ENCODE measurements around the gene CIT. TPM values are rescaled to one million over a fixed set of nuclear protein-coding genes. Genes with fewer than 3 reads are reported as not detected.
"Not testable (repeated sequence)": the region's sequence is repeated elsewhere in the genome, so short reads cannot be mapped to it uniquely, and the experiment has no call there.

The CIT gene
- total and polyA plus RNA-seq, 7 experiments from 2014 or later = 0.43 to 69.9 (median 1.7) TPM

GRCh38 chr12:119885549-119885948 lies 8.4 kb upstream of the CIT start:
- H3K9me3 ChIP-seq (ENCODE audit: control insufficient read depth in 2 of 3, low read length in 3 of 3) = no peaks in the 10 kb centered on the region
- H3K4me3 ChIP-seq (ENCODE audit: low read length) = no peak overlapping the region
- Mint-ChIP-seq H3K4me3 (no peak overlapping the region), H3K4me1 (peaks cover 0 to 2% (median 0%) of the 10 kb centered on the region in 7 donors), H3K9me3 (no peaks in the 10 kb centered on the region), H3K36me3 (peaks cover 0 to 3% (median 0%) of the 10 kb centered on the region in 5 donors), H3K27me3 (peaks cover 9 to 50% (median 27%) of the 10 kb centered on the region in 5 donors), H3K27ac (peak overlapping the region in 1 of 9 donors; percentile 13)
- DNase-seq (no peak), ATAC-seq (no peak)
- intact Hi-C loops (cut with micrococcal nuclease) = no loop called here
- CTCF ChIA-PET = interaction anchor here (0.7 kb wide), 1 partner anchor 8 kb away, joined by 3 read pairs; no protein-coding TSS in a partner anchor
- no peak overlapping the region for H3K27ac ChIP-seq (ENCODE audit: low read depth, low read length)
- no peaks in the 10 kb centered on the region for H3K27me3 ChIP-seq (ENCODE audit: control insufficient read depth in 2 of 2, insufficient read depth in 2 of 2, low read length in 2 of 2)
- no peaks in the 10 kb centered on the region for H3K4me1 ChIP-seq (ENCODE audit: control insufficient read depth in 2 of 2, insufficient read depth in 2 of 2, low read length in 2 of 2)
- no peaks in the 10 kb centered on the region for H3K36me3 ChIP-seq (ENCODE audit: control insufficient read depth in 2 of 3, insufficient read depth in 3 of 3, low read length in 3 of 3)
- POLR2A ChIA-PET = no interaction called here

GRCh38 chr12:119883791-119884190 lies 6.7 kb upstream of the CIT start:
- H3K27me3 ChIP-seq (ENCODE audit: control insufficient read depth in 2 of 2, insufficient read depth in 2 of 2, low read length in 2 of 2); H3K9me3 ChIP-seq (ENCODE audit: control insufficient read depth in 2 of 3, low read length in 3 of 3); H3K4me1 Mint-ChIP-seq; H3K4me3 ChIP-seq (ENCODE audit: low read length); CTCF ChIA-PET; H3K27ac ChIP-seq (ENCODE audit: low read depth, low read length); intact Hi-C loops (cut with micrococcal nuclease); DNase-seq; H3K4me3 Mint-ChIP-seq; H3K4me1 ChIP-seq (ENCODE audit: control insufficient read depth in 2 of 2, insufficient read depth in 2 of 2, low read length in 2 of 2); H3K36me3 ChIP-seq (ENCODE audit: control insufficient read depth in 2 of 3, insufficient read depth in 3 of 3, low read length in 3 of 3); H3K9me3 Mint-ChIP-seq; POLR2A ChIA-PET; H3K36me3 Mint-ChIP-seq; ATAC-seq: not testable (repeated sequence)
- Mint-ChIP-seq H3K27ac (peak overlapping the region in 1 of 9 donors; percentile 11), H3K27me3 (peaks cover 9 to 52% (median 27%) of the 10 kb centered on the region in 5 donors)

DNA sequence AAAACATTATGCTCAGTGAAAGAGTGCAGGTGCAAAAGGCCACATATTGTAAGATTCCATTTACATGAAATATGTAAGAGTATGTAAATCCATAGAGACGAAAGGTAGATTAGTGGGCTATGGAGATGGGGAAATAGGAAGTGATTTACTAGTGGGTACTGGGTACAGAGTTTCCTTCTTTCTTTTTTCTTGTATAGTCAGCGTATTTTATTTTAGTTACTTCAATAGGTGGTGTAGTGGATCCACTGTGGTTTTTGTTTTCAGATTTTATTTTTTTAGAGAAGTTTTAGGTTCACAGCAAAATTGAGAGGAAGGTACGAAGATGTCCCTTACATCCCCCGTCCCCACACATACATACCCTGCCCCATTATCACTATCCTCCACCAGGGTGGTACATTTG lies 6.1 kb upstream of the CIT start:
- DNase-seq (no peak), ATAC-seq (no peak)
- ChIA-PET POLR2A (no interaction called here), CTCF (no interaction called here)
- H3K4me3 ChIP-seq (ENCODE audit: low read length) = no peak overlapping the region
- no peak overlapping the region for H3K27ac ChIP-seq (ENCODE audit: low read depth, low read length)
- no peaks in the 10 kb centered on the region for H3K4me1 ChIP-seq (ENCODE audit: control insufficient read depth in 2 of 2, insufficient read depth in 2 of 2, low read length in 2 of 2)
- Mint-ChIP-seq H3K9me3 (no peaks in the 10 kb centered on the region), H3K36me3 (peaks cover 0 to 3% (median 0%) of the 10 kb centered on the region in 5 donors), H3K27ac (no peak overlapping the region), H3K4me3 (no peak overlapping the region), H3K4me1 (peaks cover 0 to 2% (median 0%) of the 10 kb centered on the region in 7 donors), H3K27me3 (peaks cover 9 to 50% (median 27%) of the 10 kb centered on the region in 5 donors)
- H3K36me3 ChIP-seq (ENCODE audit: control insufficient read depth in 2 of 3, insufficient read depth in 3 of 3, low read length in 3 of 3) = no peaks in the 10 kb centered on the region
- H3K27me3 ChIP-seq (ENCODE audit: control insufficient read depth in 2 of 2, insufficient read depth in 2 of 2, low read length in 2 of 2) = no peaks in the 10 kb centered on the region
- H3K9me3 ChIP-seq (ENCODE audit: control insufficient read depth in 2 of 3, low read length in 3 of 3) = no peaks in the 10 kb centered on the region
- intact Hi-C loops (cut with micrococcal nuclease) = no loop called here

DNA sequence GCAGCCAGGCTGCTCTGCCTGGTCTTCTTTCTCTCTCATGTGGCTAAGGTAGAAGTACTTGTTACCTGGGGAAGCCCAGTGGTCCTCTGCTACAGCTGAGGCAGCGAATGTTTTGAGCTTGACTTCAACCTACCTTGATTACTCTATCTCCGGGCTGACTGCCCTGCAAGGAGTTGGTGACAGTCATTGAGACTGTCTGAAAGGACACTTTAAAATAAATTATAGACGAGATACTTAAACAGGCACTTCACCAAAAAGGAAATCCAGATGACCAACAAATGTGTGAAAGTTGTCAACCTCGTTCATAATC lies 474 bp upstream of the CIT start:
- peak overlapping the region; percentile 78 to 97 (median 88) for H3K4me3 Mint-ChIP-seq
- ATAC-seq (no peak), DNase-seq (no peak)
- H3K27ac ChIP-seq (ENCODE audit: low read depth, low read length) = no peak overlapping the region
- H3K4me1 ChIP-seq (ENCODE audit: control insufficient read depth in 2 of 2, insufficient read depth in 2 of 2, low read length in 2 of 2) = no peaks in the 10 kb centered on the region
- no peaks in the 10 kb centered on the region for H3K9me3 ChIP-seq (ENCODE audit: control insufficient read depth in 2 of 3, low read length in 3 of 3)
- H3K9me3 Mint-ChIP-seq = no peaks in the 10 kb centered on the region
- POLR2A ChIA-PET = no interaction called here
- peak overlapping the region; percentile 86 for H3K4me3 ChIP-seq (ENCODE audit: low read length)
- no peaks in the 10 kb centered on the region for H3K27me3 ChIP-seq (ENCODE audit: control insufficient read depth in 2 of 2, insufficient read depth in 2 of 2, low read length in 2 of 2)
- H3K27me3 Mint-ChIP-seq = peaks cover 0 to 20% (median 5%) of the 10 kb centered on the region in 5 donors
- H3K36me3 ChIP-seq (ENCODE audit: control insufficient read depth in 2 of 3, insufficient read depth in 3 of 3, low read length in 3 of 3) = peaks cover 0 to 3% (median 0%) of the 10 kb centered on the region in 3 experiments
- H3K4me1 Mint-ChIP-seq = peaks cover 10 to 24% (median 15%) of the 10 kb centered on the region in 7 donors
- peak overlapping the region in 5 of 9 donors; percentile 5 to 83 (median 33) for H3K27ac Mint-ChIP-seq
- intact Hi-C loops (cut with micrococcal nuclease) = loop anchor here (1.0 to 2.0 kb wide), 5 partner anchors 111 to 1501 kb away; partner anchors contain the start of genes BICDL1 (in 1 of the 2), PRKAB1 (in 1 of the 2) and SUDS3 (in 1 of the 2)
- peaks cover 0 to 7% (median 0%) of the 10 kb centered on the region in 5 donors for H3K36me3 Mint-ChIP-seq
- CTCF ChIA-PET = no interaction called here

- ATAC-seq (no peak), DNase-seq (no peak)
- intact Hi-C loops (cut with micrococcal nuclease) = no loop called here
- H3K4me3 ChIP-seq (ENCODE audit: low read length) = no peak overlapping the region
- H3K36me3 ChIP-seq (ENCODE audit: control insufficient read depth in 2 of 3, insufficient read depth in 3 of 3, low read length in 3 of 3) = no peaks in the 10 kb centered on the region
- H3K27ac ChIP-seq (ENCODE audit: low read depth, low read length) = no peak overlapping the region
- Mint-ChIP-seq H3K4me3 (no peak overlapping the region), H3K4me1 (peaks cover 0 to 14% (median 0%) of the 10 kb centered on the region in 7 donors), H3K36me3 (peaks cover 0 to 26% (median 0%) of the 10 kb centered on the region in 5 donors), H3K27me3 (no peaks in the 10 kb centered on the region), H3K9me3 (peaks cover 0 to 2% (median 0%) of the 10 kb centered on the region in 11 donors), H3K27ac (no peak overlapping the region)
- no peaks in the 10 kb centered on the region for H3K4me1 ChIP-seq (ENCODE audit: control insufficient read depth in 2 of 2, insufficient read depth in 2 of 2, low read length in 2 of 2)
- no peaks in the 10 kb centered on the region for H3K27me3 ChIP-seq (ENCODE audit: control insufficient read depth in 2 of 2, insufficient read depth in 2 of 2, low read length in 2 of 2)
- CTCF ChIA-PET = no interaction called here
- POLR2A ChIA-PET = no interaction called here
- no peaks in the 10 kb centered on the region for H3K9me3 ChIP-seq (ENCODE audit: control insufficient read depth in 2 of 3, low read length in 3 of 3)
These were observed 6.7 kb downstream of the CIT start for GRCh38 chr12:119870457-119870856.

- no peak for DNase-seq
- peaks cover 0 to 9% (median 0%) of the 10 kb centered on the region in 7 donors for H3K4me1 Mint-ChIP-seq
These were observed 7.4 kb downstream of the CIT start for GRCh38 chr12:119869720-119870119.

GRCh38 chr12:119868992-119869391 lies 8.1 kb downstream of the CIT start:
- Histone ChIP-seq H3K36me3 (ENCODE audit: control insufficient read depth in 2 of 3, insufficient read depth in 3 of 3, low read length in 3 of 3) (no peaks in the 10 kb centered on the region), H3K4me3 (ENCODE audit: low read length) (no peak overlapping the region), H3K9me3 (ENCODE audit: control insufficient read depth in 2 of 3, low read length in 3 of 3) (no peaks in the 10 kb centered on the region), H3K27me3 (ENCODE audit: control insufficient read depth in 2 of 2, insufficient read depth in 2 of 2, low read length in 2 of 2) (no peaks in the 10 kb centered on the region), H3K4me1 (ENCODE audit: control insufficient read depth in 2 of 2, insufficient read depth in 2 of 2, low read length in 2 of 2) (no peaks in the 10 kb centered on the region), H3K27ac (ENCODE audit: low read depth, low read length) (no peak overlapping the region)
- Mint-ChIP-seq H3K27ac (peak overlapping the region in 1 of 9 donors; percentile 29), H3K4me1 (peaks cover 0 to 10% (median 0%) of the 10 kb centered on the region in 7 donors), H3K36me3 (peaks cover 0 to 28% (median 0%) of the 10 kb centered on the region in 5 donors), H3K27me3 (no peaks in the 10 kb centered on the region), H3K9me3 (peaks cover 0 to 2% (median 0%) of the 10 kb centered on the region in 11 donors), H3K4me3 (no peak overlapping the region)
- intact Hi-C loops (cut with micrococcal nuclease) = no loop called here
- ChIA-PET POLR2A (no interaction called here), CTCF (no interaction called here)
- ATAC-seq (no peak), DNase-seq (no peak)

More at GRCh38 chr12:119869720-119870119, 7.4 kb downstream of the CIT start:
- H3K36me3 Mint-ChIP-seq = peaks cover 0 to 24% (median 0%) of the 10 kb centered on the region in 5 donors
- ATAC-seq = no peak
- intact Hi-C loops (cut with micrococcal nuclease) = no loop called here
- H3K9me3 Mint-ChIP-seq = peaks cover 0 to 2% (median 0%) of the 10 kb centered on the region in 11 donors
- Histone ChIP-seq H3K9me3 (ENCODE audit: control insufficient read depth in 2 of 3, low read length in 3 of 3) (no peaks in the 10 kb centered on the region), H3K4me1 (ENCODE audit: control insufficient read depth in 2 of 2, insufficient read depth in 2 of 2, low read length in 2 of 2) (no peaks in the 10 kb centered on the region), H3K36me3 (ENCODE audit: control insufficient read depth in 2 of 3, insufficient read depth in 3 of 3, low read length in 3 of 3) (no peaks in the 10 kb centered on the region), H3K27ac (ENCODE audit: low read depth, low read length) (no peak overlapping the region), H3K4me3 (ENCODE audit: low read length) (no peak overlapping the region), H3K27me3 (ENCODE audit: control insufficient read depth in 2 of 2, insufficient read depth in 2 of 2, low read length in 2 of 2) (no peaks in the 10 kb centered on the region)
- H3K4me3 Mint-ChIP-seq = no peak overlapping the region
- POLR2A ChIA-PET = no interaction called here
- H3K27ac Mint-ChIP-seq = no peak overlapping the region
- CTCF ChIA-PET = no interaction called here
- no peaks in the 10 kb centered on the region for H3K27me3 Mint-ChIP-seq
